Adrenal gland (tissue), 5 donors: ENCODE data around the gene DSCAML1.

ENCODE experiments used
- POLR2A ChIP-seq, 2 donors: fragments of 450-650 bp; IDR thresholded peaks; one replicate each; pipeline ENCODE4 v1.6.1; 2017; ENCODE audit warnings: antibody characterized with exemption in 2 of 2, mild to moderate bottlenecking in 2 of 2, moderate library complexity in 1 of 2
- TF ChIP-seq, protein P1 (sequence below), 6 experiments: fragments of 450-650 bp in 4 of 6; fragments of 200-600 bp in 2 of 6; sonication (generic) in 1 of 6; IDR thresholded peaks; 1 replicate in 5 of 6; 2 replicates in 1 of 6; pipeline versions ENCODE4 v1.5.1 to v1.8.0; 2016 to 2021; ENCODE audit warnings: antibody characterized with exemption in 6 of 6, mild to moderate bottlenecking in 2 of 6, moderate library complexity in 1 of 6
- donor health status: DM: no; HTN: no; CAD: no.

DNA sequence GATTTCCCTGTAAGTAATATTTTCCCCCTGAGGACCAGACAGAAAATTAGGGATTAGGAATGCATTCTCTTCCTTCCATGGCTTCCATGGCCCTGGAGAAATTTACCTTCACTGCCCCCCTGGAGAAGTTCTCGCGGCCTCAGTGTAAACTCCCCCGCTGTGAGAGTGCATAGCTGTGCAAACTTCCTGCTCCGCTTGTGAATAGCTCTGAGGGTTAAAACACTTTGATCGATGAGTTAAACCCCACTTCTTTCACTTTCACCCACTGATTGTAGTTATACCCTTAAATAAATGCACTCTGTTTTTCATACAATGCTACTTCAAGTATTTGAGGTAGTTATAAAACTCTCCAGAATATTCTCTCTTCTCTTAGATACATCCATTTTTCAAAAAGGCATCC is 190.8 kb downstream of the DSCAML1 start:
- TF ChIP-seq, protein P1, sequence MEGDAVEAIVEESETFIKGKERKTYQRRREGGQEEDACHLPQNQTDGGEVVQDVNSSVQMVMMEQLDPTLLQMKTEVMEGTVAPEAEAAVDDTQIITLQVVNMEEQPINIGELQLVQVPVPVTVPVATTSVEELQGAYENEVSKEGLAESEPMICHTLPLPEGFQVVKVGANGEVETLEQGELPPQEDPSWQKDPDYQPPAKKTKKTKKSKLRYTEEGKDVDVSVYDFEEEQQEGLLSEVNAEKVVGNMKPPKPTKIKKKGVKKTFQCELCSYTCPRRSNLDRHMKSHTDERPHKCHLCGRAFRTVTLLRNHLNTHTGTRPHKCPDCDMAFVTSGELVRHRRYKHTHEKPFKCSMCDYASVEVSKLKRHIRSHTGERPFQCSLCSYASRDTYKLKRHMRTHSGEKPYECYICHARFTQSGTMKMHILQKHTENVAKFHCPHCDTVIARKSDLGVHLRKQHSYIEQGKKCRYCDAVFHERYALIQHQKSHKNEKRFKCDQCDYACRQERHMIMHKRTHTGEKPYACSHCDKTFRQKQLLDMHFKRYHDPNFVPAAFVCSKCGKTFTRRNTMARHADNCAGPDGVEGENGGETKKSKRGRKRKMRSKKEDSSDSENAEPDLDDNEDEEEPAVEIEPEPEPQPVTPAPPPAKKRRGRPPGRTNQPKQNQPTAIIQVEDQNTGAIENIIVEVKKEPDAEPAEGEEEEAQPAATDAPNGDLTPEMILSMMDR (IDR thresholded peaks at IDR 0.05): no peak
- no peak for TF ChIP-seq POLR2A (IDR thresholded peaks at IDR 0.05)
